Neural crest cell (in vitro differentiated cells): ENCODE results near the gene SLC43A3. TPM values are rescaled to one million over a fixed set of nuclear protein-coding genes. Genes with fewer than 3 reads are reported as not detected.
"Not testable (repeated sequence)": the region's sequence is repeated elsewhere in the genome, so short reads cannot be mapped to it uniquely, and the experiment has no call there.

ENCODE experiments used
- DNase-seq: peaks from one replicate; pipeline ENCODE4 v3.0.0; 2021; ENCODE audit warnings: low read depth, mixed read lengths, low spot score
- H3K27ac Mint-ChIP-seq: one replicate; pipeline ENCODE4 v1.8.0; 2021; ENCODE audit warnings: mild to moderate bottlenecking, mixed read lengths; ENCODE audit not compliant: unreplicated experiment
- H3K27me3 Mint-ChIP-seq: 2 replicates; pipeline ENCODE4 v1.8.0; 2021; ENCODE audit warnings: low read depth, mild to moderate bottlenecking, mixed read lengths
- H3K36me3 Mint-ChIP-seq: 2 replicates; pipeline ENCODE4 v1.8.0; 2021; ENCODE audit warnings: low read depth, mild to moderate bottlenecking, mixed read lengths
- H3K4me1 Mint-ChIP-seq: 2 replicates; pipeline ENCODE4 v1.8.0; 2021; ENCODE audit warnings: mixed read lengths
- H3K4me3 Mint-ChIP-seq: one replicate; pipeline ENCODE4 v1.8.0; 2021; ENCODE audit warnings: mild to moderate bottlenecking, mixed read lengths
- H3K9me3 Mint-ChIP-seq: 2 replicates; pipeline ENCODE4 v1.8.0; 2021; ENCODE audit warnings: mixed read lengths
- total RNA-seq: library from RNA; stranded (reverse); gene quantifications from 2 replicates; pipeline ENCODE4 v1.2.1, GENCODE V29; 2021
- TF ChIP-seq, protein P1 (sequence below): fragments of 200-600 bp; sonication (generic); conservative IDR thresholded peaks from 2 replicates; pipeline ENCODE4 v1.5.0; 2021; ENCODE audit warnings: antibody characterized with exemption, mild to moderate bottlenecking

Gene SLC43A3
- total RNA-seq, 1 donor from 2014 or later = 52.9 TPM

DNA sequence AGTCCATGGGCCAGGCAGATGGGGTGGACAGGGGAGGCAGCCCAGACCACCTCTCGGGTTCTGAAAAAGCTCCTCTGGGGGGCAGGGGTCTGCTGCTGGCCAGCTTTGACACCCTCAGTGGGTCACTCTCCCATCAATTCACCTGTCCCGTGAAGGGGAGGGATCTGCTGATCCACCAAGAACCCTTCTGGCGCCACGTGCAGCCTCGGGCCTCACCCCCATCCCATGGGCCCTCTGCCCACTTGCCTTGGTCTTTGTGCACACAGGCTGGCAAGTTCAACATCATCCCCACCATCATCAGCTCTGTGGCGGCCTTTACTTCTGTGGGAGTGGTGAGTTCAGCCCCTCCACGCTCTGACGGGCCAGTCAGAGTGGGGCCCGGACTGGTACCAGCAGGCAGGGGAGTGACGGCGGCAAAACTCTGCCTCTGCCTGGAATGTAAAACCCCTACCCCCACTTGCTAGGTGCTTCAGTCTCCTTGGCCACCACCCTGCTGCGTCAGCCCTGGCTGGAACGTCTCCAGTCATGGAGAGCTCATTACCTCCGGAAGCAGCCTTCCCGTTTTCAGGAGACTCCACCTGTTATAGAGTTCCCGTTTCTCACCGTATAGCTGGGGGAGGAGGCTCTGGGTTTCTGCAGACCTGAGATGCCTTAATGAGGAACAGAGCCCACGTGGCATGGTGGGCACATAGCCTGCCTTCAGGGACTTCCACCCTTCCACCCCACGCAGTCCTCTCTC is 58.6 kb downstream of the SLC43A3 start:
- H3K4me3 Mint-ChIP-seq = no peak overlapping the region
- no peaks in the 10 kb centered on the region for H3K36me3 Mint-ChIP-seq
- no peaks in the 10 kb centered on the region for H3K27me3 Mint-ChIP-seq
- DNase-seq = no peak
- no peaks in the 10 kb centered on the region for H3K9me3 Mint-ChIP-seq
- TF ChIP-seq, protein P1, sequence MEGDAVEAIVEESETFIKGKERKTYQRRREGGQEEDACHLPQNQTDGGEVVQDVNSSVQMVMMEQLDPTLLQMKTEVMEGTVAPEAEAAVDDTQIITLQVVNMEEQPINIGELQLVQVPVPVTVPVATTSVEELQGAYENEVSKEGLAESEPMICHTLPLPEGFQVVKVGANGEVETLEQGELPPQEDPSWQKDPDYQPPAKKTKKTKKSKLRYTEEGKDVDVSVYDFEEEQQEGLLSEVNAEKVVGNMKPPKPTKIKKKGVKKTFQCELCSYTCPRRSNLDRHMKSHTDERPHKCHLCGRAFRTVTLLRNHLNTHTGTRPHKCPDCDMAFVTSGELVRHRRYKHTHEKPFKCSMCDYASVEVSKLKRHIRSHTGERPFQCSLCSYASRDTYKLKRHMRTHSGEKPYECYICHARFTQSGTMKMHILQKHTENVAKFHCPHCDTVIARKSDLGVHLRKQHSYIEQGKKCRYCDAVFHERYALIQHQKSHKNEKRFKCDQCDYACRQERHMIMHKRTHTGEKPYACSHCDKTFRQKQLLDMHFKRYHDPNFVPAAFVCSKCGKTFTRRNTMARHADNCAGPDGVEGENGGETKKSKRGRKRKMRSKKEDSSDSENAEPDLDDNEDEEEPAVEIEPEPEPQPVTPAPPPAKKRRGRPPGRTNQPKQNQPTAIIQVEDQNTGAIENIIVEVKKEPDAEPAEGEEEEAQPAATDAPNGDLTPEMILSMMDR = no peak
- H3K4me1 Mint-ChIP-seq = no peaks in the 10 kb centered on the region
- H3K27ac Mint-ChIP-seq = peak overlapping the region; percentile 6

DNA sequence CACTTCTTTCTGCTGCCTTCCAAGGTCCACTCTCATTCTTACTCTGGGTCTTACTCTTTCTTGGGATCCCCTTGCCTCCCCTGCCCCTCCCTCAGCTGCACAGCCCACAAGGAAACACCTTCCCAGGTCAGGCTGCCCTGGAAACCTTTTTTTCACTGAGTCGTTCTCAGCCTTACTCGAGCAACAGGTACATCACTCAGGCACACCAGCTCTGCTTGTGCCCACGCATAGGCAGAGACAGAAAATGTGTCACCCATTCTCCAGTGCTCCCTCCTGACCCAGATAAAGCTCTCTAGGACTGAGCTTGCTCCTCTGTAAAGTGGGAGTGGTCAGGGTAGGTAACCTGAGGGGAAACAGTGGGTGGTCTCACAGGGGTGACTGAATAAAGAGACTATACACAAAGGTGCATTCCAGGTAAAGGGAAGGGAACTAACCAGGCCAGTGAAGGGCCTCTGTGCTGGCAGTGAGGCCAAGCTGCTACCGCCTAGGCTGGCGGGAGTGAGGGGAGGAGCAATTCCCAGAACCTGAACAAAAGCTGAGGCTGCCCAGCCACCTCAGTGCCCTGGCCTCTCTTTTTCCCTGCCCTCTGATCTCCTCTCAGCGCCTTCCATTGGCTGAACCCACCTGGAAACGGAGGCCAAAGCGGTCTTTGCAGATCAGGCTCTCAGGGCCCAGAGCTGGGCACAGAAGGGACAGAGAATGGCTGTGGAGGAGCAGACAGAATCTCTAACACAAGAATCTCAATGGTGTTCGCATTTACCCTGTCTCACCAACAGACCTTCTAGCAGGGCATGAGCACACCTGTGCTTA is 61.9 kb downstream of the SLC43A3 start:
- no peaks in the 10 kb centered on the region for H3K9me3 Mint-ChIP-seq
- DNase-seq = no peak
- H3K4me1 Mint-ChIP-seq = no peaks in the 10 kb centered on the region
- H3K27ac Mint-ChIP-seq = no peak overlapping the region
- no peak overlapping the region for H3K4me3 Mint-ChIP-seq
- H3K27me3 Mint-ChIP-seq = no peaks in the 10 kb centered on the region
- TF ChIP-seq, protein P1 = no peak
- H3K36me3 Mint-ChIP-seq = no peaks in the 10 kb centered on the region

DNA sequence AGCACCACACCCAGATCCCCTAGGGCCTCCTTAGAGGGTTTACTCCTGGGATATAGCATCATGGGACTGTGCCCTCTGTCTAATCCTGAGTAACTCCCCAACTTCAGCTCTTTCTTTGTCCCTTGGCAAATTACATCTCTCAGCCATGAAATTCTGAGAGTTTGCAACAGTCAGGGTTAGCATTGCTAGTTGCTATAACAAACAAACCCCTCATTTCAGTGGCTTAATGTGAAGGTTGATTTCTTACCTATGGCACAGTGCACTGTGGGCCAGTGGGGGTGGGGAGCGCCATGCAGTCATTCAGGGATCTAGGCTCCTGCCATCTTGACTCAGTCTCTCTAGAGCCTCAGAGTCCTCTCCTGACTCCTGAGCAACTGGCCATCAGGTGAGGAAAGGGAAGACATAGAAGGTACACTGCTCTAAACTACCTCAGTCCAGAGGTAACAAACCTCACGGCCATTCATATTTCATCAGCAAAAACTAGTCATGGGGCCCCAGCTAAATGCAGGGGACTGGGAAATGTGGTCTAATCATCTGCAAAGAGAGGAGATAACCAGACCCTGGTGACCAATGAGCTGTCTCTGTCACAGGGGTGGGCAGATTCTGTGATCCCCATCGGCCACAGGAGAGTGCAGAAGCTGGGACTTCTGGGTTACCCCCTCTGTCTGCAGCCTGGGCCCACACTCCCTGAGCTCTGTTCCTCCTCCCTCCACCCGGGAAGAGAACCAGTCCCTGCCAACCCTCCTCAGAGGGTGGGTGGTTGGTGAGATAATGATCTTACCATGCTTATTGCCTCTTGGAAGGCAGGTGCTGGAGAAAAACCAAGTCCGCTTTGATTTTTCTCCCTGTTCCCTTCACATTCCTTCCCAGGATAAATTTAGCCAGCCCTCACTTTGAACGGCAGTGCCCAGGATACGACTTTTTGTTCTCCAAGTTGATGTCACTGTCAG is 63.5 kb downstream of the SLC43A3 start:
- no peak overlapping the region for H3K4me3 Mint-ChIP-seq
- DNase-seq = no peak
- H3K4me1 Mint-ChIP-seq = no peaks in the 10 kb centered on the region
- TF ChIP-seq, protein P1 = no peak
- peak overlapping the region; percentile 70 for H3K27ac Mint-ChIP-seq
- H3K36me3 Mint-ChIP-seq = no peaks in the 10 kb centered on the region
- no peaks in the 10 kb centered on the region for H3K9me3 Mint-ChIP-seq
- no peaks in the 10 kb centered on the region for H3K27me3 Mint-ChIP-seq

DNA sequence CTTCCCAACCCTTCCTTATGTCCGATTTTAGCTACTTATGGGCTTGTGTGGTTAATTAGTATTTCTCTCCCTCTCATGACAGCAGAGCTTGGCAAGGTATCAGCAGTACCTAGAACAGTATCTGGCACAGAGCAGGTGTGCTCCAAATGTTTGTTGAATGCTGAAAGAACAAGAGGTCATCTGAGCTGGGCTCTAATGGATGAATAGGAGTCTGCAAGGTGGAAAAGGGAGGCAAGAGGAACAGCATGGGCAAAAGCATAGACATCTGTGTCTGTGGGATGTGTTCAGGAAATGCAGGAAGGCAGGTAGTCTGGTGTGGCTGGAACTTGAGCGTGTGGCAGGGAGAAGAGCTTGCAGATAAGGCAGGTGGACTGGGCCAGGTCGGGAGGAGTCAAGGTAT is 65.0 kb downstream of the SLC43A3 start:
- no peaks in the 10 kb centered on the region for H3K9me3 Mint-ChIP-seq
- TF ChIP-seq, protein P1 = no peak
- no peaks in the 10 kb centered on the region for H3K27me3 Mint-ChIP-seq
- no peaks in the 10 kb centered on the region for H3K36me3 Mint-ChIP-seq
- H3K4me3 Mint-ChIP-seq = no peak overlapping the region
- DNase-seq = no peak
- H3K27ac Mint-ChIP-seq = no peak overlapping the region
- no peaks in the 10 kb centered on the region for H3K4me1 Mint-ChIP-seq

DNA sequence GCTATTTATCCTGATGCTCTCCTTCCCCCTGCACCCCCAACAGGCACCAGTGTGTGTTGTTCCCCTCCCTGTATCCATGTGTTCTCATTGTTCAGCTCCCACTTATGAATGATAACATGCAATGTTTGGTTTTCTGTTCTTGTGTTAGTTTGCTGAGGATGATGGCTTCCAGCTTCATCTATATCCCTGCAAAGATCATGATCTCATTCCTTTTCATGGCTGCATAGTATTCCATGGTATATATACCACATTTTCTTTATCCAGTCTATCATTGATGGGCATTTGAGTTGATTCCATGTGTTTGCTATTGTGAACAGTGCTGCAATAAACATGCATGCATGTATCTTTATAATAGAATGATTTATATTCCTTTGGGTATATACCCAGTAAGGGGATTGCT is 65.5 kb downstream of the SLC43A3 start:
- H3K4me1 Mint-ChIP-seq, DNase-seq, H3K27me3 Mint-ChIP-seq, H3K4me3 Mint-ChIP-seq, H3K27ac Mint-ChIP-seq, H3K9me3 Mint-ChIP-seq, H3K36me3 Mint-ChIP-seq: not testable (repeated sequence)
